Measurements from ENCODE around the gene MAP2K5. TPM values are rescaled to one million over a fixed set of nuclear protein-coding genes. Genes with fewer than 3 reads are reported as not detected.

Gene MAP2K5
- 6.7 and 7.8 TPM in 2 replicates for total RNA-seq (2014; rRNA removed; shearing (Covaris generic))

DNA sequence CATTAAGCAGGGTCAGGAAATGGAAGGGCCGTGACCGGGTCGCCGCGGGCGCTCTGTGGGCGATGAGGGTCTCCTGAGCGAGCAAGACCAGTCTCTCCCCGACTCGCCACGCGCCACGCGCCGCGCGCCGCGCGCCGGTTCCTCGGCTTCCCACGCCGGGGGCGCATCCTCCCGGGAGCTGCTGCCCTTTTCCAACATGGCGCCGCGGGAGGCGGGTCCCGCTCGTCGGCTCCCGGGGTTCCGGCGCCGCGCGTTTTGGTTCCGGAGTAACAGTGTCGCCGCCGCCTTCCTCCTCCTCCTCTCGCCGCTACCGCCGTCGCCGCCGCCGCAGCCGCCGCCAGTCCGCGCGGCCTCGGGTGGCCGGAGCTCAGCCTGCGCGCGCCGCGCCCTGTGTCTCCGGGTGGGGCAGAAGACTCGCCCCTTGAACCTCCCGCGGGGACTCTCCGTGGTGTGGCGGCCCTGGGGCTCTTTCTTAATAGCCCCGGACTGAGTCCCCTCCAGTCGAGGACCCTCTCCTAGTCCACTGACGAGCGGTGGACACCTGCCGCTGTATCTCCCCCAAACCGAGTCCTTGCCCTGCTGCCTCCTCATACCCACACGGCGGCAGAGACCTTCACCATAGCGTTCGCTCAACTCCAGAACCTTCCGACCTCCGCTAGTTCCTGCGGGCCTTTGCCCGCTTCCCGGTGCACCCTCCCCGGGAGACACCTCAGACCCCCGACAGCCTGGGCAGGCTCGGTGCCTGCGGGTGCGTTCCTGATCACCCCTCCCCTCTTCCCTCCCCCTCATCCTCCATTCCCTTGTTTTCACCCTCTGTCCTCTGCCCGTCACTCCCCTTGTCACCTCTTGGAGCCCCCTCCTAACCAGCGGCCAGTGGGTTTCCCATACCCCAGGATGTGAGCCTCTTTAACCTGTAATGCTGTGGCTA lies at the start of gene MAP2K5:
MAP2K5 (plus strand) TSS at position 284 of the 928 bp plus-strand sequence; CDS start at position 917, 633 bp downstream.

GRCh38 chr15:67521029-67521782 lies 21.3 kb upstream of the MAP2K5 start, which contains the start of gene C15orf61:
Gene C15orf61 (plus strand): TSS chr15:67521131. CDS start chr15:67521249, 118 bp downstream.

DNA sequence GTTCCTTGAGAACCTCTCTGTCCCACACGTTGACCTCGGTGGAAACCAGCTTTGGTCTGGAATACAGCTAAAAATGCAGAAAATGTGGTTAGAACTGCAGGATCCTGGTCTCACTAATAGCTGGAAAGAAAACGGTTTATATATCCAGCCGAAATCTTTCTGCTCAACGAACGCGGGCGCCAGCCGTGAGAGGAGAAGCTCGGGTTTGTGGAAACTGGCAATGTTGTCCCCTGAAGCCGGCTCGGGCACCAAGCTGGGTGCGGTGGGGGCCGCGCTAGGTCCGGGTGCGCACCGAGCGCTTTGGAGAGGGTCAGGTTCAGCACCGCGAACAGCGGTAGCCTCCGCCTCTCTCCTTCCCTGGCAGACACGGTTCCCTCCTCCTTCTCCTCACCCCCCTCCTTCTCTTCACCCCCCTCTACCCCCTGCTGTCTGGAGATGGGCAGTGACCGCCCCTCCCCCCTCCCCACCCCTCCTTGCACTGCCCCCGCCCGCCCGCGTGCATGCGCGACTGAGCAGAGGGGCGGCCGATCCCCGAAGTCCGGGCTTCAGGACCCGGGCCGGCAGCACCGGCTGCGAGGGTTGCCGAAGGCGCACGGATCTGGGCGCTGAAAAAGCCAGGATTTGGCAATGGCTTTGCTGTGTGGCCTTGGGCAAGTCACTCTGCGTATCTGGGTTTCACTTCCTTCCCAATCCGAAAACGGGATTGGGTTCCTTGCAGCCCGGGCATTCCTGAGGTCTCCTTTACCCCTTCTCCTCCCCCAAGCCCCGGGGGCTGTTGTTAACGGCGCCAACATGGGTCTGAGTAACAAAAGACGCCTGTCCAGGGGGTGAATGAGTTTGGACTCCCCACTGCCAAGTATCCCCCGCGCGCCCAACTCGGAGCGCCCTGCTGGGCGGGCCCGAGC lies 282.7 kb downstream of the MAP2K5 start, which contains the start of gene SKOR1:
SKOR1 (plus strand) TSS at position 534 of the 905 bp plus-strand sequence; CDS start at position 628, 94 bp downstream.

GRCh38 chr15:67839929-67840748 lies 297.6 kb downstream of the MAP2K5 start, which contains the start of gene RNU6-1:
Gene RNU6-1 (minus strand): TSS chr15:67840045.

Small RNA genes within 50 kb of the gene (small RNA-seq; reads per million reads assigned to genes)
- gene RNU6-1, result 3.2 reads per million, percentile 80 among the genes with 10 or more reads in this experiment

Other genes starting within 250 kb of the MAP2K5 start
- gene C15orf61, start 21.6 kb upstream of the MAP2K5 start, total RNA-seq (2014; rRNA removed; shearing (Covaris generic)), result 3.7 and 5.4 TPM in 2 replicates